Endodermal cell (in vitro differentiated cells): ENCODE data around the gene DEDD2. TPM values are rescaled to one million over a fixed set of nuclear protein-coding genes. Genes with fewer than 3 reads are reported as not detected.

Source experiments
- DNase-seq: peaks from one replicate; pipeline ENCODE4 v3.0.0-alpha.2; 2017
- H3K27ac ChIP-seq: 2 replicates; pipeline ENCODE4 v1.5.1; 2013; ENCODE audit warnings: mild to moderate bottlenecking, low read depth, low read length, moderate library complexity
- H3K27me3 ChIP-seq: 2 replicates; pipeline ENCODE4 v1.6.1; 2013; ENCODE audit warnings: mild to moderate bottlenecking, low read length, moderate library complexity; ENCODE audit not compliant: insufficient read depth, control insufficient read depth, poor library complexity, severe bottlenecking
- H3K36me3 ChIP-seq: 2 replicates; pipeline ENCODE4 v1.7.0; 2013; ENCODE audit warnings: mild to moderate bottlenecking, low read length, moderate library complexity; ENCODE audit not compliant: control insufficient read depth, insufficient read depth
- H3K4me1 ChIP-seq: one replicate; pipeline ENCODE4 v1.7.0; 2013; ENCODE audit warnings: low read length; ENCODE audit not compliant: control insufficient read depth, insufficient read depth
- H3K4me3 ChIP-seq: 2 replicates; pipeline ENCODE4 v1.5.1; 2013; ENCODE audit warnings: mild to moderate bottlenecking, low read length, moderate library complexity
- H3K9ac ChIP-seq: 2 replicates; pipeline ENCODE4 v1.6.1; 2013; ENCODE audit warnings: mild to moderate bottlenecking, low read length, moderate library complexity; ENCODE audit not compliant: poor library complexity, severe bottlenecking; ENCODE audit errors: extremely low read depth
- H3K9me3 ChIP-seq: 2 replicates; pipeline ENCODE4 v1.6.1; 2013; ENCODE audit warnings: mild to moderate bottlenecking, low read length, moderate library complexity; ENCODE audit not compliant: control insufficient read depth
- H3K27ac Mint-ChIP-seq: 2 replicates; pipeline ENCODE4 v1.8.0; 2020; ENCODE audit warnings: mixed read lengths
- H3K27me3 Mint-ChIP-seq: 2 replicates; pipeline ENCODE4 v1.8.0; 2021; ENCODE audit warnings: mild to moderate bottlenecking, mixed read lengths; ENCODE audit not compliant: insufficient read depth
- H3K36me3 Mint-ChIP-seq: 2 replicates; pipeline ENCODE4 v1.8.0; 2020; ENCODE audit warnings: low read depth, mixed read lengths
- H3K4me1 Mint-ChIP-seq: 2 replicates; pipeline ENCODE4 v1.8.0; 2020; ENCODE audit warnings: mixed read lengths
- H3K4me3 Mint-ChIP-seq: 2 replicates; pipeline ENCODE4 v1.8.0; 2020; ENCODE audit warnings: mild to moderate bottlenecking, moderate library complexity, mixed read lengths
- H3K9me3 Mint-ChIP-seq: 2 replicates; pipeline ENCODE4 v1.8.0; 2020; ENCODE audit warnings: mild to moderate bottlenecking, mixed read lengths
- WGBS, 2 experiments: methylation state at CpG; one replicate each; pipeline versions ENCODE4 v1.1.5 to v1.1.7; 2013; ENCODE audit warnings: missing lambda C conversion rate in 2 of 2, mixed read lengths in 1 of 2; ENCODE audit not compliant: insufficient coverage in 1 of 2, insufficient read length in 1 of 2; 5-methylcytosine and 5-hydroxymethylcytosine counted together
- total RNA-seq, 2 donors: library from RNA; stranded (reverse); fragmentation: NEBNext Ultra II Directional in 1 of 2; extraction: Animal tissue kit (Norgen Biotek cat#: 25700) in 1 of 2; gene quantifications; 2 replicates in 1 of 2; 3 replicates in 1 of 2; pipeline ENCODE4 v1.2.1, GENCODE V29; 2021
- TF ChIP-seq, protein P1 (sequence below): fragments of 200-600 bp; sonication (generic); conservative IDR thresholded peaks from 2 replicates; pipeline ENCODE4 v1.5.0; 2021; ENCODE audit warnings: antibody characterized with exemption, mild to moderate bottlenecking

The DEDD2 gene
- total RNA-seq, 2 donors from 2014 or later: 25.8 to 28.0 TPM

DNA sequence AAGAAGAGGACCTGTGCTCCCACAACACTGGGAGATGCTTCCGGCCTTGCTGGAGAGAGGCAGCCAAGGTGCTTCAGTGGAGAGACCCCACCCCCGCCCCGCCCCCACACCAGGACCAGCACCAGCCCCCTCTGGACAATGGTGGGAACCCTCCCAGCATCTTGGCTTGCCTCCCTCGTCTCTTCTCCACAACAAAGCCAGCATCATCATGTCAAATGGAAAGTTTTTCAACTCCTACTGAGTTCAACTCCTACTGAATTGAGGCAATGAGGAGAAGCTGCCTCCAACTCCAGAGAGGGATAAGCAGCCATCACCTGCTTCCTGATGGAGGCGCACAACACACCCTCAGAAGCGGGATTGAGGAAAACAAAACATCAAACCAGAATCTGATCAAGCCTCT, 12.8 kb downstream of the DEDD2 start:
- Mint-ChIP-seq H3K4me1 (peaks cover 1% of the 10 kb centered on the region), H3K9me3 (no peaks in the 10 kb centered on the region), H3K4me3 (no peak overlapping the region), H3K36me3 (peaks cover 82% of the 10 kb centered on the region), H3K27ac (peak overlapping the region; percentile 28), H3K27me3 (no peaks in the 10 kb centered on the region)
- Histone ChIP-seq H3K36me3 (peaks cover 63% of the 10 kb centered on the region), H3K4me3 (no peak overlapping the region), H3K9ac (no peak overlapping the region), H3K4me1 (no peaks in the 10 kb centered on the region), H3K27me3 (no peaks in the 10 kb centered on the region), H3K27ac (no peak overlapping the region), H3K9me3 (no peaks in the 10 kb centered on the region)
- TF ChIP-seq, protein P1, sequence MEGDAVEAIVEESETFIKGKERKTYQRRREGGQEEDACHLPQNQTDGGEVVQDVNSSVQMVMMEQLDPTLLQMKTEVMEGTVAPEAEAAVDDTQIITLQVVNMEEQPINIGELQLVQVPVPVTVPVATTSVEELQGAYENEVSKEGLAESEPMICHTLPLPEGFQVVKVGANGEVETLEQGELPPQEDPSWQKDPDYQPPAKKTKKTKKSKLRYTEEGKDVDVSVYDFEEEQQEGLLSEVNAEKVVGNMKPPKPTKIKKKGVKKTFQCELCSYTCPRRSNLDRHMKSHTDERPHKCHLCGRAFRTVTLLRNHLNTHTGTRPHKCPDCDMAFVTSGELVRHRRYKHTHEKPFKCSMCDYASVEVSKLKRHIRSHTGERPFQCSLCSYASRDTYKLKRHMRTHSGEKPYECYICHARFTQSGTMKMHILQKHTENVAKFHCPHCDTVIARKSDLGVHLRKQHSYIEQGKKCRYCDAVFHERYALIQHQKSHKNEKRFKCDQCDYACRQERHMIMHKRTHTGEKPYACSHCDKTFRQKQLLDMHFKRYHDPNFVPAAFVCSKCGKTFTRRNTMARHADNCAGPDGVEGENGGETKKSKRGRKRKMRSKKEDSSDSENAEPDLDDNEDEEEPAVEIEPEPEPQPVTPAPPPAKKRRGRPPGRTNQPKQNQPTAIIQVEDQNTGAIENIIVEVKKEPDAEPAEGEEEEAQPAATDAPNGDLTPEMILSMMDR: no peak
- no peak for DNase-seq
- 80 to 90% methylated on average over 1 to 4 of the region's 6 CpGs for WGBS, 2 experiments

DNA sequence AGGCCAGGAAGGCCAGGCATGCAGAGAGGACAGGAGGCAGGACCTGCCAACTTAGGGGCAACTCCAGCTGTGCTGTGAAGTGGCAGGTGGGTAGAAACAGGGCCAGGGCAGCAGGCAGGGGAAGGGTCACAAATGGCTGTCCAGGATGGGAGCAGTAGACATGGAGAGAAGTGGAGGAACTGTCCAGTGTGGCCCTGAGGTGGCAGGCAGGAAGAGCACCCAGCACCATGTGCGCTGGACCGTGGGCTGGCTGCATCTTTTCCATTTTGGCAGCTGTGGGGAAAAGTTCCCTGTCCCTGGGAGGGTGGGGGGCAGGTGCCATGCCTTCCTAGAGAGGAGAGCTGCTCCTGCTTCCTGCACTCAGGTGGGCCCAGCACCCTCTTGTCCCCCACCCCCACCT, 13.8 kb downstream of the DEDD2 start:
- Mint-ChIP-seq H3K27me3 (no peaks in the 10 kb centered on the region), H3K36me3 (peaks cover 82% of the 10 kb centered on the region), H3K4me1 (peaks cover 1% of the 10 kb centered on the region), H3K4me3 (no peak overlapping the region), H3K27ac (no peak overlapping the region), H3K9me3 (no peaks in the 10 kb centered on the region)
- Histone ChIP-seq H3K36me3 (peaks cover 61% of the 10 kb centered on the region), H3K4me1 (no peaks in the 10 kb centered on the region), H3K4me3 (no peak overlapping the region), H3K9ac (no peak overlapping the region), H3K9me3 (no peaks in the 10 kb centered on the region), H3K27ac (no peak overlapping the region), H3K27me3 (no peaks in the 10 kb centered on the region)
- WGBS, 2 experiments: 100% methylated on average over 2 of the region's 2 CpGs; no CpG with 5 or more reads in 1 of the 2 experiments
- TF ChIP-seq, protein P1: no peak
- DNase-seq: no peak

DNA sequence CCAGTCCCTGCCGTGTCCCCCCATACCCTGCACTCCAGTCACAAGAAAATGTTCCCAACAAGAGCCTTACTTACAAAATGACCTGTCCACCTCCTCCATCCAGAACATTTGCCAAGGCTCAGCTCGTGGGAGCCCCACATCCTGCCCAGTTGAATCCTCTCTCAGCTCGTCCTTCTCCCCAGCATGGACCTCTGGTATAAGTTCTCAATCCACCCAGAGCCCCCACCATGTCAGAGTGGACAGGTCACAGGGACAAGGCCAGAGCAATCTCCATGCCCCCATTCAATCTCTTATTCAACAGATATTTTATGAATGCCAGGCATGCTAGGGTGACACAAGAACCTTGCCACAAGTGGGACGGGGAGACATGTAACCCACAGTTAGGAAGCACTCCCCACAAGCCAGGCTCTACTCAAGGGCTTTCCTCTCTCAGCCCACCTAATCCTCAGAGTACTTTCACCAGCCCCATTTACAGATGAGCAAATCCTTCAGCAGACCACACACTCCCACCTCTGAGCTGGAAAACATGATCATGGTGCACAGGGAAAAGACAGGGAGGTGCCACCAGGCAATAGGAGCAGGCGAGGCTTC, 15.1 kb downstream of the DEDD2 start:
- no peak overlapping the region for H3K4me3 Mint-ChIP-seq
- TF ChIP-seq, protein P1: no peak
- no peaks in the 10 kb centered on the region for H3K27me3 Mint-ChIP-seq
- H3K9ac ChIP-seq: no peak overlapping the region
- H3K4me1 Mint-ChIP-seq: peaks cover 1% of the 10 kb centered on the region
- no peak overlapping the region for H3K27ac ChIP-seq
- no peak for DNase-seq
- peaks cover 51% of the 10 kb centered on the region for H3K36me3 ChIP-seq
- H3K4me1 ChIP-seq: no peaks in the 10 kb centered on the region
- H3K27me3 ChIP-seq: no peaks in the 10 kb centered on the region
- 85 to 96% methylated on average over 4 to 5 of the region's 5 CpGs for WGBS, 2 experiments
- no peaks in the 10 kb centered on the region for H3K9me3 ChIP-seq
- no peaks in the 10 kb centered on the region for H3K9me3 Mint-ChIP-seq
- H3K36me3 Mint-ChIP-seq: peaks cover 79% of the 10 kb centered on the region
- H3K27ac Mint-ChIP-seq: peak overlapping the region; percentile 48
- H3K4me3 ChIP-seq: no peak overlapping the region
